ENCODE results near the gene DBR1. TPM values are rescaled to one million over a fixed set of nuclear protein-coding genes. Genes with fewer than 3 reads are reported as not detected.

The DBR1 gene
- total RNA-seq, 4 donors from 2014 or later: 16.8 to 25.4 (median 18.3) TPM

DNA sequence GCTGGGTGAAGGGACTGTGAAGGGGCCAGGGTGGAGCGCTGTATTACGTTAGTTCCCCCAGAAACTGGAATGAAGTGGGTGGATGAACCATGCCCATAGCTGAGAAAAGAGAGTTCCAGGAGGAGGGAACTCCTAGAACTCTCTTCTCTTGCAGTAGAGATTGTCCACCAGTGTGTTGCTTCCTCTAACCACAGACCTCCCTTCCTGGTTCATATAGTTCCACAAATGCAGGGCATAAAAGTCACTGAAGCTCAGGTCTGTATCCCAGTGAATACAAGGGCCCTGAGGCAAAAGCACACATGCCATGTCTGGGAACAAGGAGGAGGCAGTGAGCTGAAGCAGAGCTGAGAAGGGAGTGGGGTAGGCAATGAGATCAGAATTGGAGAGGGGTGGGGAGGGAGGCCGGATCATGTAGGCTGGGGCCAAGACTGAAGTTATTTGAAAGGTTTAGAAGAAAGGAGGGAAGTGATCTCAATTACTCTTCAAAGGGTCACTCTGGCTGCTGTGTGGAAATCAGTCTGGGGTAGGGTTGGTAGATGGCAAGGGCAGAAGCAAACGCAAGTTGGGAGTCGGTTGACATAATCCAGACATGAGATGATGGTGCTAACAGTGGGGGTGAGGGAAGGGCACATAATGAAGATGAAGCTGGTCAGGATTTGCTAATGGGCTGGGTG is 49.0 kb downstream of the DBR1 start:
- 57 to 70% methylated on average over 5 of the region's 5 CpGs for WGBS, 2 donors
- TF ChIP-seq, protein P1, sequence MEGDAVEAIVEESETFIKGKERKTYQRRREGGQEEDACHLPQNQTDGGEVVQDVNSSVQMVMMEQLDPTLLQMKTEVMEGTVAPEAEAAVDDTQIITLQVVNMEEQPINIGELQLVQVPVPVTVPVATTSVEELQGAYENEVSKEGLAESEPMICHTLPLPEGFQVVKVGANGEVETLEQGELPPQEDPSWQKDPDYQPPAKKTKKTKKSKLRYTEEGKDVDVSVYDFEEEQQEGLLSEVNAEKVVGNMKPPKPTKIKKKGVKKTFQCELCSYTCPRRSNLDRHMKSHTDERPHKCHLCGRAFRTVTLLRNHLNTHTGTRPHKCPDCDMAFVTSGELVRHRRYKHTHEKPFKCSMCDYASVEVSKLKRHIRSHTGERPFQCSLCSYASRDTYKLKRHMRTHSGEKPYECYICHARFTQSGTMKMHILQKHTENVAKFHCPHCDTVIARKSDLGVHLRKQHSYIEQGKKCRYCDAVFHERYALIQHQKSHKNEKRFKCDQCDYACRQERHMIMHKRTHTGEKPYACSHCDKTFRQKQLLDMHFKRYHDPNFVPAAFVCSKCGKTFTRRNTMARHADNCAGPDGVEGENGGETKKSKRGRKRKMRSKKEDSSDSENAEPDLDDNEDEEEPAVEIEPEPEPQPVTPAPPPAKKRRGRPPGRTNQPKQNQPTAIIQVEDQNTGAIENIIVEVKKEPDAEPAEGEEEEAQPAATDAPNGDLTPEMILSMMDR (IDR thresholded peaks at IDR 0.05): no peak
- no peak for TF ChIP-seq POLR2A (IDR thresholded peaks at IDR 0.05)
- no peak for DNase-seq
- Histone ChIP-seq H3K27me3 (no peaks in the 10 kb centered on the region), H3K36me3 (no peaks in the 10 kb centered on the region), H3K9me3 (no peaks in the 10 kb centered on the region), H3K4me3 (replicated peaks in 1 of 3) (no peak overlapping the region), H3K4me1 (peaks cover 0 to 4% of the 10 kb centered on the region in 2 donors), H3K27ac (no peak overlapping the region)
- intact Hi-C loops (cut with DNase I): no loop called here

DNA sequence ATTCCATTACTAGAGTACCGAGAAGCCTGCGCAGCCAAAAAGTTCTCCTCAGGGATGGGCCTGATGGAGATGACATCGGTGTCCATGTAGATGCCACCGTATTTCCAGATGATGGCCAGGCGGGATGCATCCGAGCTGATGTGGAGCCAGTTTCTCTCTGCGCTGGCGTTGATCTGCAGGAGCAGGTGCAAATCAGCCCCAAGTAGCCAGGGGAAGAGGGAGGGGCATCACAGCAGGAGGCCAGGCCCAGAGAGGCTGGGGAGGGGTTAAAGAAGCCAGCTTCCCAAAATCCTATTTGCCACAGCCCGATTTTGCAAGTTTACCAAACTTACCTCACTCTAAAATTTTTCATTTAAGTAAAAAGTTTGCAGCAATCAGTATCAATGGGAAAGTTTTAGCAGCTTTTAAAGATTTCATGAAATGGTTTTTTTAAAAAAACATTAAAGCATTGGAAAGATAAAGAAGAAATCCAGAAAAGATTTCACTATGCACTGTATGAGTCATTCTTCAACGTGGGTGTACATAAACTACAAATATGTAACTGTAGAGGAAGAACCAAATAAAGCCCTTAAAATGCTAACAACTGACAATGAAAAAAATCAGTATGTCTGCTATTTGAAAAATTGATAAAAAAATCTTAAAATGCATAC is 49.9 kb downstream of the DBR1 start:
- peaks cover 0 to 4% of the 10 kb centered on the region in 2 donors for H3K4me1 ChIP-seq
- 84 to 88% methylated on average over 10 of the region's 10 CpGs for WGBS, 2 donors
- no peak overlapping the region for H3K27ac ChIP-seq
- no peak for DNase-seq
- no peak overlapping the region for H3K4me3 ChIP-seq (replicated peaks in 1 of 3)
- intact Hi-C loops (cut with DNase I): no loop called here
- TF ChIP-seq POLR2A (IDR thresholded peaks at IDR 0.05): no peak
- TF ChIP-seq, protein P1 (IDR thresholded peaks at IDR 0.05): no peak
- no peaks in the 10 kb centered on the region for H3K36me3 ChIP-seq
- H3K27me3 ChIP-seq: no peaks in the 10 kb centered on the region
- no peaks in the 10 kb centered on the region for H3K9me3 ChIP-seq

DNA sequence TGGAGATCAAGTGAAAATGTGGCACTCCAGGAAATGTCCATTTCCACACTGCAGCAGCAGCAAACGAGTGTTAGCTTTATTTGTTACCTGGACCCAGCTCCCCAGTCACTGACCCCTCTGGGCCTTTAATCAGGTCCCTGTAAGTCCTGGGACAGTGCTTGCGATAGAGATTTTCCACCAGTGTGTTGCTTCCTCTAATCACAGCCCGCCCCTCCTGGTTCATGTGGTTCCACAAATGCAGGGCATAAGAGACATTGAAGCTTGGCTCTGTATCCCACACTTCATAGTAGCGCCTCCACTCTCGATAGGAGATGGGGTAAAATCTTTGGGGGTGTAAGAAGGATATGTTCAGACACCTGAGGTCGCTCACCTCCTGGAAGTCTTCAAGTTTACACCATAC is 50.5 kb downstream of the DBR1 start:
- Histone ChIP-seq H3K4me3 (replicated peaks in 1 of 3) (no peak overlapping the region), H3K4me1 (peaks cover 0 to 4% of the 10 kb centered on the region in 2 donors), H3K36me3 (no peaks in the 10 kb centered on the region), H3K27me3 (no peaks in the 10 kb centered on the region), H3K9me3 (no peaks in the 10 kb centered on the region), H3K27ac (no peak overlapping the region)
- no peak for DNase-seq
- no peak for TF ChIP-seq POLR2A (IDR thresholded peaks at IDR 0.05)
- TF ChIP-seq, protein P1 (IDR thresholded peaks at IDR 0.05): no peak
- WGBS, 2 donors: 90 to 97% methylated on average over 5 to 6 of the region's 6 CpGs
- intact Hi-C loops (cut with DNase I): no loop called here

DNA sequence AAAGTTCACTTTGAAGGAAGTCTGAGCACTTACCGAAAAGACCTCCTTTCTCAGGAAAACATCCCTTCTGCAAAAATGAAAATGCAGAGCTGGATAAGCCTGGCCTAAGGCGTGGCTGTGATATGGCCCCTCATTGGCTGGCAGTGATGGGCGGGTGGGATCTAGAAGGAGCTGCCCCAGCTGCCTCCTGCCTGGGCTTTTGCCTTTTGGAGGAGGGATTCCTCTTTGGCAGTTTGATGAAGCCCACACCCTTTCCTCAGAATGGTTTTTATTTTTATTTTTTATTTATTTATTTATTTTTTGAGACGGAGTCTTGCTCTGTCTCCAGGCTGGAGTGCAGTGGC is 55.3 kb downstream of the DBR1 start:
- WGBS, 2 donors: 68 to 74% methylated on average over 4 of the region's 4 CpGs
- Histone ChIP-seq H3K27me3 (no peaks in the 10 kb centered on the region), H3K27ac (no peak overlapping the region), H3K4me3 (replicated peaks in 1 of 3) (no peak overlapping the region), H3K9me3 (no peaks in the 10 kb centered on the region), H3K4me1 (peaks cover 10 to 13% of the 10 kb centered on the region in 2 donors), H3K36me3 (no peaks in the 10 kb centered on the region)
- TF ChIP-seq POLR2A (IDR thresholded peaks at IDR 0.05): no peak
- TF ChIP-seq, protein P1 (IDR thresholded peaks at IDR 0.05): no peak
- intact Hi-C loops (cut with DNase I): loop anchor here (2.0 kb wide), 1 partner anchor 51 kb away; no protein-coding TSS in a partner anchor
- no peak for DNase-seq

Measured in thyroid gland (tissue), 4 donors.